ENCODE measurements around the gene RNF115. TPM values are rescaled to one million over a fixed set of nuclear protein-coding genes. Genes with fewer than 3 reads are reported as not detected.
"Not testable (repeated sequence)": the region's sequence is repeated elsewhere in the genome, so short reads cannot be mapped to it uniquely, and the experiment has no call there.

RNF115 gene
- total RNA-seq, 3 donors from 2014 or later: 24.3 to 28.2 (median 26.1) TPM

- TF ChIP-seq POLR2AphosphoS5 (IDR thresholded peaks at IDR 0.05) (no peak), POLR2A (IDR thresholded peaks at IDR 0.05) (no peak)
- TF ChIP-seq, protein P1, sequence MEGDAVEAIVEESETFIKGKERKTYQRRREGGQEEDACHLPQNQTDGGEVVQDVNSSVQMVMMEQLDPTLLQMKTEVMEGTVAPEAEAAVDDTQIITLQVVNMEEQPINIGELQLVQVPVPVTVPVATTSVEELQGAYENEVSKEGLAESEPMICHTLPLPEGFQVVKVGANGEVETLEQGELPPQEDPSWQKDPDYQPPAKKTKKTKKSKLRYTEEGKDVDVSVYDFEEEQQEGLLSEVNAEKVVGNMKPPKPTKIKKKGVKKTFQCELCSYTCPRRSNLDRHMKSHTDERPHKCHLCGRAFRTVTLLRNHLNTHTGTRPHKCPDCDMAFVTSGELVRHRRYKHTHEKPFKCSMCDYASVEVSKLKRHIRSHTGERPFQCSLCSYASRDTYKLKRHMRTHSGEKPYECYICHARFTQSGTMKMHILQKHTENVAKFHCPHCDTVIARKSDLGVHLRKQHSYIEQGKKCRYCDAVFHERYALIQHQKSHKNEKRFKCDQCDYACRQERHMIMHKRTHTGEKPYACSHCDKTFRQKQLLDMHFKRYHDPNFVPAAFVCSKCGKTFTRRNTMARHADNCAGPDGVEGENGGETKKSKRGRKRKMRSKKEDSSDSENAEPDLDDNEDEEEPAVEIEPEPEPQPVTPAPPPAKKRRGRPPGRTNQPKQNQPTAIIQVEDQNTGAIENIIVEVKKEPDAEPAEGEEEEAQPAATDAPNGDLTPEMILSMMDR (IDR thresholded peaks at IDR 0.05): no peak
- Histone ChIP-seq H3K27ac (no peak overlapping the region), H3K27me3 (no peaks in the 10 kb centered on the region), H3K36me3 (no peaks in the 10 kb centered on the region), H3K9me3 (no peaks in the 10 kb centered on the region), H3K4me1 (no peaks in the 10 kb centered on the region), H3K4me3 (no peak overlapping the region)
- no peak for DNase-seq (ENCODE audit: low spot score in 2 of 2)
- intact Hi-C loops (cut with DNase I; ENCODE audit: low total_unique reads): no loop called here
Measured at GRCh38 chr1:145784409-145784808, 39.5 kb downstream of the RNF115 start.

DNA sequence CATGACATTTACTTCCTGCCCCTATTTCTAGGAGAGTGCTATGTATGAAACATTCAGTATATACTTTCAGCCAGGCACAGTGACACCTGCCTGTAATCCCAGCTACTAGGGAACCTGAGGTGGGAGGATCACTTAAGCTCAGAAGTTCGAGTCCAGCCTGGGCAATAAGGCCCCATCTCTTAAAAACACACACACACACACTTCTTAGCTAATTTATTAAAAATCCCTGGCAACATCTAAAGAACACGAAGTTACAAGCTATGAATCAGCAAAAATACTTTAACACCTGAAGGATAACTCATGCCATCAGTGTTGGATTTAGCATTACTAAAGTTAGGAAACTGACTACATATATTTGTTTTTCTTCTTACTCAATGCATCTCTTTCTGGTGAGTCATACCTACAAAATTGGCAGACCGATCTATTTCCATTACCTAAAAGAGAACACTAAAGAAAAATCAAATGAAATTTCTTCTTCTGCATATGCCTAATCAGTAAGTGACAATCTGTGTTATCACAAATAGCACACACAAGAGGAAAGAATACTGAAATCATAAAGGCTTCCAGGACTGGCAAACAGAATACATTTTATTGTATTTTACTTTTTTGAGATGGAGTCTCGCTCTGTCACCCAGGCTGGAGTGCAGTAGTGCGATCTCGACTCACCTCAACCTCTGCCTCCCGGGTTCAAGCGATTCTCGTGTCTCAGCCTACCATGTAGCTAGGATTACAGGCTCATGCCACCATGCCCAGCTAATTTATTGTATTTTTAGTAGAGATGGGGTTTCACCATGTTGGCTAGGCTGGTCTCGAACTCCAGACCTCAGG is 41.4 kb downstream of the RNF115 start:
- intact Hi-C loops (cut with DNase I; ENCODE audit: low total_unique reads): no loop called here
- H3K4me3 ChIP-seq: no peak overlapping the region
- TF ChIP-seq POLR2A (IDR thresholded peaks at IDR 0.05): no peak
- TF ChIP-seq POLR2AphosphoS5 (IDR thresholded peaks at IDR 0.05): no peak
- no peak for DNase-seq (ENCODE audit: low spot score in 2 of 2)
- no peaks in the 10 kb centered on the region for H3K9me3 ChIP-seq
- no peaks in the 10 kb centered on the region for H3K4me1 ChIP-seq
- no peaks in the 10 kb centered on the region for H3K27me3 ChIP-seq
- no peaks in the 10 kb centered on the region for H3K36me3 ChIP-seq
- peak overlapping the region; percentile 45 to 60 for H3K27ac ChIP-seq

- DNase-seq (ENCODE audit: low spot score in 2 of 2): no peak
- intact Hi-C loops (cut with DNase I; ENCODE audit: low total_unique reads): no loop called here
- H3K4me1 ChIP-seq: no peaks in the 10 kb centered on the region
- no peak overlapping the region for H3K27ac ChIP-seq
- TF ChIP-seq, protein P1 (IDR thresholded peaks at IDR 0.05): no peak
- TF ChIP-seq POLR2A (IDR thresholded peaks at IDR 0.05) (no peak), POLR2AphosphoS5 (IDR thresholded peaks at IDR 0.05) (no peak)
- no peaks in the 10 kb centered on the region for H3K36me3 ChIP-seq
- no peak overlapping the region for H3K4me3 ChIP-seq
- no peaks in the 10 kb centered on the region for H3K9me3 ChIP-seq
- no peaks in the 10 kb centered on the region for H3K27me3 ChIP-seq
Measured at GRCh38 chr1:145778146-145778540, 45.8 kb downstream of the RNF115 start.

DNA sequence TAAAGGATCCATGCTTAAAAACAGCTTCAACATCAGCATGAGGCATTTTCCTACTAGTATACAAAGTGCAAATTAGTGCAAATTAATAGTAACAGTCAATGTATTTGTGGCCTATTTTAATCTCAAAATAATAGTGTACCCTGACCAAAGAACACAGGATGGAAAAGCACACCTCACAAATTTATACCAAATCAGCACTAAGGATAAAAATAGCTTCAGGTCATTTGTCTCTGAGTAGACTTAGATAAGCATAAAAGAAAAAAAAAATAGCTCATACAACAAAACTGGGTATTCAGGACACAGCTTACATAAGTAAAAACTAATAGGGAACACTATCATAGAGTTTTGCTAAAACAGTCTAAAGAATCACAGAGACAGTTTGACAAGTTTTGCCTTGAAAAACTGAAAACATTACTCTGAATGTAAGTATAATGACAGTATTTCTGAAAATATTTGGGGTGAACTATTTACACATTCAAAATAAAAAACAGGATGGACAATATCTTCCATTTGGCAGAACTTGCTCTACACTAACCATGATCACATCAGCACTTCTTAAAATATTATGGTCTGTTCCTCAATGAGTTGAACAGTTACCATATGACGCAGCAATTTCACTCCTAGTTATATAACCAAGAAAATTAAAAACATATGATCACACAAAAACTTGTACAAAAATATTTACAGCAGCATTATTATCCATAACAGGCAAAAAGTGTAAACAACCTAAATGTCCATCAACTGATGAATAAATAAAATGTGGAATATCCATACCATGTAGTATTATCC is 46.3 kb downstream of the RNF115 start:
- DNase-seq (ENCODE audit: low spot score in 2 of 2): no peak
- H3K36me3 ChIP-seq: no peaks in the 10 kb centered on the region
- no peak overlapping the region for H3K4me3 ChIP-seq
- no peaks in the 10 kb centered on the region for H3K4me1 ChIP-seq
- no peaks in the 10 kb centered on the region for H3K9me3 ChIP-seq
- H3K27me3 ChIP-seq: no peaks in the 10 kb centered on the region
- no peak for TF ChIP-seq POLR2AphosphoS5 (IDR thresholded peaks at IDR 0.05)
- intact Hi-C loops (cut with DNase I; ENCODE audit: low total_unique reads): no loop called here
- no peak overlapping the region for H3K27ac ChIP-seq

DNA sequence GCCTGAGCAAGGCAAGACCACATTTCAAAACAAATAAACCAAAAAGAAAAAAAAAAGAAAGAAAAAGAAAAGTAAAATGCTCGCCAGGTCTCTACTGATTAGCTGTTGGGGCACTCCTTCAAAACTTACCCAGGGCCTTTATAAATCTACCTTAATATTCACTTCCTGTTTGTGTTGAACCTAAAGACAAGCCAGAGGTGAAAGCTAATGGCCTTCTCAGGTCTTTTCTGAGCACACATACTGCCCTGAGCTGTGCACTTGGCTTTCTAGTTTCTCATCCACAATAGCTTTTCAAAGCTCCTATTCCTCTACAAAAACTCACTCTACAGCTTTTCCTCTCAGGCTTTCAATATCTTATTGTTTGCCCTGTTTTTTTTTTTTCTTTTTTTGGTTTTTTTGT is 50.5 kb downstream of the RNF115 start:
- Histone ChIP-seq H3K4me1 (no peaks in the 10 kb centered on the region), H3K4me3 (no peak overlapping the region), H3K36me3 (no peaks in the 10 kb centered on the region), H3K27ac (no peak overlapping the region), H3K27me3 (no peaks in the 10 kb centered on the region), H3K9me3 (no peaks in the 10 kb centered on the region)
- TF ChIP-seq POLR2A (IDR thresholded peaks at IDR 0.05) (no peak), POLR2AphosphoS5 (IDR thresholded peaks at IDR 0.05) (no peak)
- TF ChIP-seq, protein P1 (IDR thresholded peaks at IDR 0.05): no peak
- no peak for DNase-seq (ENCODE audit: low spot score in 2 of 2)
- intact Hi-C loops (cut with DNase I; ENCODE audit: low total_unique reads): no loop called here

DNA sequence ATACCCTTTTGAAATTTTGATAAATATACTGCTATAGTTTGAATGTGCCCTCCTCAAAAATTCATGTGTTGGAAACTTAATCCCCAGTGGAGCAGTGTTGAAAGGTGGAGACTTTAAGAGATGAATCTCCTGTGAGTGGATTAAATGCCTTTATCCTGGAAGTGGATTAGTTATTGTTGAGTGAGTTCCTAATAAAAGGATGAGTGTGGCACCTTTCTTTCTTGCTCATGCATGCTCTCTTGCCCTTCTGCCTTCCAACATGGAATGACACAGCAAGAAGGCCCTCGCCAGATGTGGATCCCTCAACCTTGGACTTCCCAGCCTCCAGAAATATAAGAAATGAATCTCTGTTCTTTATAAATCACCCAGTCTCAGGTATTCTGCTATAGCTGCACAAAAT is 52.8 kb downstream of the RNF115 start:
- Histone ChIP-seq H3K27me3 (no peaks in the 10 kb centered on the region), H3K4me1 (no peaks in the 10 kb centered on the region), H3K4me3 (no peak overlapping the region), H3K27ac (no peak overlapping the region), H3K36me3 (no peaks in the 10 kb centered on the region), H3K9me3 (no peaks in the 10 kb centered on the region)
- TF ChIP-seq POLR2A (IDR thresholded peaks at IDR 0.05) (no peak), POLR2AphosphoS5 (IDR thresholded peaks at IDR 0.05) (no peak)
- TF ChIP-seq, protein P1 (IDR thresholded peaks at IDR 0.05): no peak
- no peak for DNase-seq (ENCODE audit: low spot score in 2 of 2)
- intact Hi-C loops (cut with DNase I; ENCODE audit: low total_unique reads): no loop called here

DNA sequence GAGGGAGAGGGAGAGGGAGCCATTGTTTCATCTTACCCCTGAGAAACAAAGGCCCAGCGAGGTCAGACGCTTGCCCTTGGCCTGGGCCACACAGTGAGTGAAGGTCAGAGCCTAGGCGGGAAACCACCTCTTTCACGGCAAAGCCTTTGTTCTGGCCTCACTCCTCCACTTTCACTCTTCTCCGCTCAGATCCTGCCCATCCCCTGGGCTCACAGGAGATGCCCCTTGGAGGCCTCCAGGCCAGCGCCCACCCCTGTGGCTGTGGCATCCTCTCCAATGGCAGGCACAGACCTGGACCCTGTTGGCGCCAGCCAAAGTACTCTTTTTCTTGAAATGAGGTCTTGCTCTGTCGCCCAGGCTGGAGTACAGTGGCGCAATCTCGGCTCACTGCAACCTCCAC is 55.9 kb downstream of the RNF115 start:
- intact Hi-C loops (cut with DNase I; ENCODE audit: low total_unique reads); H3K9me3 ChIP-seq; H3K36me3 ChIP-seq; DNase-seq (ENCODE audit: low spot score in 2 of 2); H3K4me3 ChIP-seq; H3K27me3 ChIP-seq; H3K4me1 ChIP-seq; H3K27ac ChIP-seq: not testable (repeated sequence)

DNA sequence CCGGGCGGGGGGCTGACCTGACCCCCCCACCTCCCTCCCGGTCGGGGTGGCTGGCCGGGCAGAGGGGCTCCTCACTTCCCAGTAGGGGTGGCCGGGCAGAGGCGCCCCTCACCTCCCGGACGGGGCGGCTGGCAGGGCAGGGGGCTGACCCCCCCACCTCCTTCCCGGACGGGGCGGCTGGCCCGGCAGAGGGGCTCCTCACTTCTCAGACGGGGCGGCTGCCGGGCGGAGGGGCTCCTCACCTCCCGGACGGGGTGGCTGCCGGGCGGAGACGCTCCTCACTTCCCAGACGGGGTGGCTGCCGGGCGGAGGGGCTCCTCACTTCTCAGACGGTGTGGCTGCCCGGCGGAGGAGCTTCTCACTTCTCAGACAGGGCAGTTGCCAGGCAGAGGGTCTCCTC is 57.0 kb downstream of the RNF115 start:
- H3K36me3 ChIP-seq; H3K4me3 ChIP-seq; DNase-seq (ENCODE audit: low spot score in 2 of 2); H3K27me3 ChIP-seq; H3K27ac ChIP-seq; intact Hi-C loops (cut with DNase I; ENCODE audit: low total_unique reads); H3K9me3 ChIP-seq; H3K4me1 ChIP-seq: not testable (repeated sequence)
